Neural cell (in vitro differentiated cells): ENCODE measurements around the gene CBLB. TPM values are rescaled to one million over a fixed set of nuclear protein-coding genes. Genes with fewer than 3 reads are reported as not detected.

Experiments used
- H2AFZ ChIP-seq: fragments of 200-600, 300-800 bp; sonication (generic), shearing (Covaris generic); 2 replicates; pipeline ENCODE4 v1.6.0; 2014; ENCODE audit warnings: low read depth, mild to moderate bottlenecking, antibody characterized with exemption, low read length, moderate library complexity
- H3F3A ChIP-seq: fragments of 200-600 bp; shearing (Covaris generic); 2 replicates; pipeline ENCODE4 v1.6.1; 2016; ENCODE audit warnings: mild to moderate bottlenecking, moderate library complexity, mixed read lengths, antibody characterized with exemption, low read length; ENCODE audit not compliant: insufficient read depth, poor library complexity, severe bottlenecking
- H3K27ac ChIP-seq: fragments of 200-600, 300-800 bp; sonication (generic), shearing (Covaris generic); 2 replicates; pipeline ENCODE4 v1.5.1; 2014; ENCODE audit warnings: mild to moderate bottlenecking, low read length, moderate library complexity
- H3K27me3 ChIP-seq: fragments of 300-800, 200-600 bp; sonication (generic), shearing (Covaris generic); 2 replicates; pipeline ENCODE4 v1.6.0; 2014; ENCODE audit warnings: mild to moderate bottlenecking, low read depth, low read length, moderate library complexity; ENCODE audit not compliant: insufficient read depth
- H3K36me3 ChIP-seq: fragments of 300-800, 200-600 bp; sonication (generic), shearing (Covaris generic); 2 replicates; pipeline ENCODE4 v1.5.1; 2014; ENCODE audit warnings: mild to moderate bottlenecking, antibody characterized with exemption, low read length, moderate library complexity; ENCODE audit not compliant: insufficient read depth
- H3K4me2 ChIP-seq: fragments of 300-800, 200-600 bp; sonication (generic), shearing (Covaris generic); 2 replicates; pipeline ENCODE4 v1.6.0; 2014; ENCODE audit warnings: mild to moderate bottlenecking, low read length
- H3K4me3 ChIP-seq: fragments of 300-800, 200-600 bp; sonication (generic), shearing (Covaris generic); 2 replicates; pipeline ENCODE4 v1.5.1; 2014; ENCODE audit warnings: mild to moderate bottlenecking, low read length, moderate library complexity
- H3K79me2 ChIP-seq: fragments of 200-600 bp; shearing (Covaris generic); replicated peaks from 2 replicates; pipeline ENCODE4 v1.6.0; 2014; ENCODE audit warnings: mild to moderate bottlenecking, low read length, moderate library complexity; ENCODE audit not compliant: insufficient read depth
- H3K9ac ChIP-seq: fragments of 300-800, 200-600 bp; sonication (generic), shearing (Covaris generic); 2 replicates; pipeline ENCODE4 v1.6.1; 2016; ENCODE audit warnings: mild to moderate bottlenecking, low read length, mixed read lengths
- H3K9me2 ChIP-seq: fragments of 200-600 bp; shearing (Covaris generic); 2 replicates; pipeline ENCODE4 v1.6.1; 2016; ENCODE audit warnings: mild to moderate bottlenecking, low read length, mixed read lengths; ENCODE audit not compliant: insufficient read depth
- H3K9me3 ChIP-seq: fragments of 200-600, 300-800 bp; sonication (generic), shearing (Covaris generic); 2 replicates; pipeline ENCODE4 v1.6.1; 2016; ENCODE audit warnings: mild to moderate bottlenecking, mixed run types, low read length, moderate library complexity, mixed read lengths
- H4K20me1 ChIP-seq: fragments of 200-600 bp; shearing (Covaris generic); 2 replicates; pipeline ENCODE4 v1.6.1; 2016; ENCODE audit warnings: mild to moderate bottlenecking, mixed run types; ENCODE audit not compliant: insufficient read depth
- EP300 ChIP-seq: fragments of 450-650 bp; conservative IDR thresholded peaks from 2 replicates; pipeline ENCODE4 v1.6.1; 2014; ENCODE audit warnings: antibody characterized with exemption, mild to moderate bottlenecking, moderate library complexity; ENCODE audit not compliant: poor library complexity, severe bottlenecking
- EZH2 ChIP-seq: fragments of 200-600, 300-800 bp; shearing (Covaris generic), sonication (generic); IDR thresholded peaks from 2 replicates; pipeline ENCODE4 v1.6.1; 2014; ENCODE audit warnings: antibody characterized with exemption, low read length, borderline replicate concordance, mild to moderate bottlenecking; ENCODE audit not compliant: insufficient read depth, poor library complexity, severe bottlenecking
- MXI1 ChIP-seq: fragments of 450-650 bp; conservative IDR thresholded peaks from 2 replicates; pipeline ENCODE4 v1.6.1; 2014; ENCODE audit warnings: antibody characterized with exemption, mild to moderate bottlenecking; ENCODE audit not compliant: poor library complexity, severe bottlenecking
- POLR2AphosphoS5 ChIP-seq: IDR thresholded peaks from 2 replicates; pipeline ENCODE4 v1.6.1; 2012
- RAD21 ChIP-seq: fragments of 450-650 bp; conservative IDR thresholded peaks from 2 replicates; pipeline ENCODE4 v1.6.1; 2014; ENCODE audit warnings: antibody characterized with exemption, mild to moderate bottlenecking, moderate library complexity
- SMC3 ChIP-seq: fragments of 450-650 bp; conservative IDR thresholded peaks from 2 replicates; pipeline ENCODE4 v1.6.1; 2014; ENCODE audit warnings: antibody characterized with exemption, mild to moderate bottlenecking, moderate library complexity; ENCODE audit not compliant: poor library complexity
- TAF1 ChIP-seq: IDR thresholded peaks from 2 replicates; pipeline ENCODE4 v1.6.1; 2012; ENCODE audit warnings: low read depth
- polyA plus RNA-seq: library from polyadenylated mRNA; depleted of rRNA; stranded (reverse); fragments of >200 nt; gene quantifications from 2 replicates; pipeline ENCODE4 v1.2.3, GENCODE V29; 2014
- TF ChIP-seq, protein P1 (sequence below): fragments of 450-650 bp; IDR thresholded peaks from 2 replicates; pipeline ENCODE4 v1.5.1; 2014; ENCODE audit warnings: antibody characterized with exemption, mild to moderate bottlenecking, moderate library complexity; ENCODE audit not compliant: poor library complexity, severe bottlenecking
- TF ChIP-seq, protein P2 (sequence below): IDR thresholded peaks from 2 replicates; pipeline ENCODE4 v1.6.1; 2012; ENCODE audit warnings: borderline replicate concordance

CBLB gene
- polyA plus RNA-seq, 1 donor from 2014 or later, result 36.4 TPM

DNA sequence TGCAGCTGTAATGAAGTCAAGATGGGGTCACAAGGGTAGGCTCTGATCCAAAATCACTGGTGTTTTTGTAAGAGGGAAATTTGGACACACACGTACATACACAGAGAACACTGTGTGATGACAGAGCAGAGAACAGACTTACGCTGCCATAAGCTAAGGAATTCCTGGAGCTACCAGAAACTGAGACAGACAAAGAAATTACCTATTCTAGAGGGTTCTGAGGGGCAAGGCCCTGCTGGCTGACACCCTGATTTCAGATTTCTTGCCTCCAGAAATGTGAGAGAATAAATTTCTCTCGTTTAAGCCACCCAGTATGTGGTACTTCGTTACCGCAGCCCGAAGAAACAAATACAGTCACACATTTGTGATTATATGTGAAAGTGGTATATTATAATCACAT is 24.8 kb downstream of the CBLB start:
- TF ChIP-seq EZH2 (no peak), MXI1 (no peak), RAD21 (no peak), SMC3 (no peak)
- TF ChIP-seq, protein P1, sequence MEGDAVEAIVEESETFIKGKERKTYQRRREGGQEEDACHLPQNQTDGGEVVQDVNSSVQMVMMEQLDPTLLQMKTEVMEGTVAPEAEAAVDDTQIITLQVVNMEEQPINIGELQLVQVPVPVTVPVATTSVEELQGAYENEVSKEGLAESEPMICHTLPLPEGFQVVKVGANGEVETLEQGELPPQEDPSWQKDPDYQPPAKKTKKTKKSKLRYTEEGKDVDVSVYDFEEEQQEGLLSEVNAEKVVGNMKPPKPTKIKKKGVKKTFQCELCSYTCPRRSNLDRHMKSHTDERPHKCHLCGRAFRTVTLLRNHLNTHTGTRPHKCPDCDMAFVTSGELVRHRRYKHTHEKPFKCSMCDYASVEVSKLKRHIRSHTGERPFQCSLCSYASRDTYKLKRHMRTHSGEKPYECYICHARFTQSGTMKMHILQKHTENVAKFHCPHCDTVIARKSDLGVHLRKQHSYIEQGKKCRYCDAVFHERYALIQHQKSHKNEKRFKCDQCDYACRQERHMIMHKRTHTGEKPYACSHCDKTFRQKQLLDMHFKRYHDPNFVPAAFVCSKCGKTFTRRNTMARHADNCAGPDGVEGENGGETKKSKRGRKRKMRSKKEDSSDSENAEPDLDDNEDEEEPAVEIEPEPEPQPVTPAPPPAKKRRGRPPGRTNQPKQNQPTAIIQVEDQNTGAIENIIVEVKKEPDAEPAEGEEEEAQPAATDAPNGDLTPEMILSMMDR, result no peak
- no peaks in the 10 kb centered on the region for H3K9me3 ChIP-seq
- no peak overlapping the region for H3K4me3 ChIP-seq
- H3K27ac ChIP-seq, result no peak overlapping the region
- H3K36me3 ChIP-seq, result peaks cover 6% of the 10 kb centered on the region
- H4K20me1 ChIP-seq, result no peaks in the 10 kb centered on the region
- no peak overlapping the region for H2AFZ ChIP-seq
- no peaks in the 10 kb centered on the region for H3K9me2 ChIP-seq
- H3F3A ChIP-seq, result no peaks in the 10 kb centered on the region
- peaks cover 21% of the 10 kb centered on the region for H3K79me2 ChIP-seq
- no peak overlapping the region for H3K4me2 ChIP-seq
- H3K9ac ChIP-seq, result no peak overlapping the region
- H3K27me3 ChIP-seq, result no peaks in the 10 kb centered on the region

DNA sequence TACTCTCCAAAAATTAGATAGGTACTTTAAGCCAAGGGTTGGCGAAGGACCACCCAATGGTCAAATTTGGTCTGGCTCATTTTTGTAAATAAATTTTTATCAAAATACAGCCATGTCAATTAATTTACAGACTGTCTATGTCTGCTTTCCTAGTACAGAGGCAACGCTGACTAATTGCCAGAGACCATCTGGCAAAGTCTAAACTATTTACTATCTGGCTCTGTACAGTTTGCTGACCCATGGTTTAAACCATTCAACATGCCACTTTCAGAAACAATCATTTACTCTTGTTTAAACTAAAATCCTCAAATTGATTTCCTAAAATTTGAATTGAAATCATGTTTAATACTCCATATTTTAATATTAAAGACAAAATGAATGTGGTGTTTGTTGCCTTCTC is 25.9 kb downstream of the CBLB start:
- H3K9ac ChIP-seq, result no peak overlapping the region
- no peaks in the 10 kb centered on the region for H3K9me2 ChIP-seq
- no peaks in the 10 kb centered on the region for H3K9me3 ChIP-seq
- H3K27me3 ChIP-seq, result no peaks in the 10 kb centered on the region
- peaks cover 6% of the 10 kb centered on the region for H3K36me3 ChIP-seq
- H3K4me3 ChIP-seq, result no peak overlapping the region
- H2AFZ ChIP-seq, result no peak overlapping the region
- H4K20me1 ChIP-seq, result no peaks in the 10 kb centered on the region
- TF ChIP-seq, protein P1, result no peak
- TF ChIP-seq MXI1, result no peak
- TF ChIP-seq TAF1, result no peak
- TF ChIP-seq EZH2, result no peak
- no peak for TF ChIP-seq EP300
- no peak for TF ChIP-seq RAD21
- no peak for TF ChIP-seq POLR2AphosphoS5
- no peaks in the 10 kb centered on the region for H3F3A ChIP-seq
- H3K4me2 ChIP-seq, result no peak overlapping the region
- H3K79me2 ChIP-seq, result peaks cover 15% of the 10 kb centered on the region
- H3K27ac ChIP-seq, result no peak overlapping the region

DNA sequence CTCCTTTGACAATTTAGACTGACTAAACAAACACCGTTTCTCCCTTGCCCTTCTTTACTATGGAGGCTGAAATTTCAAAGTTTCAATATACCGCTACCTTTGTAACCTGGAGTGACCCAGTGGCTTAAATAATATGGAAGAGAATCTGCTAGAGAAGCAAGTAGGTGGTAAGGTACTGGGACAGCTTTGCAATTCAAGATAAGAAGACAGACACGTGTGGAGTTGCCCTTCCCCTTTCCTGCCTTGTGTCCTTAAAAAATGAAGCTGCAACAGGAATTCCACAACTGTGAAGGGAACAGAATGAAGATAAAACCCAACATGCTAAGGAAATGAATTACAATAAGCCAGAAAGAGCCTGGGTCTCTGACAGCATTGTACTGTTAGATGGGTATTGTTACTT is 26.4 kb downstream of the CBLB start:
- Histone ChIP-seq H3K9ac (no peak overlapping the region), H3K4me3 (no peak overlapping the region), H3K36me3 (peaks cover 6% of the 10 kb centered on the region), H3K4me2 (no peak overlapping the region), H3K27ac (no peak overlapping the region), H4K20me1 (no peaks in the 10 kb centered on the region), H3K9me2 (no peaks in the 10 kb centered on the region), H3F3A (no peaks in the 10 kb centered on the region), H3K27me3 (no peaks in the 10 kb centered on the region), H2AFZ (no peak overlapping the region), H3K79me2 (peaks cover 15% of the 10 kb centered on the region), H3K9me3 (no peaks in the 10 kb centered on the region)
- no peak for TF ChIP-seq RAD21
- TF ChIP-seq EP300, result no peak
- TF ChIP-seq MXI1, result no peak
- TF ChIP-seq, protein P1, result no peak
- TF ChIP-seq EZH2, result no peak
- TF ChIP-seq, protein P2, sequence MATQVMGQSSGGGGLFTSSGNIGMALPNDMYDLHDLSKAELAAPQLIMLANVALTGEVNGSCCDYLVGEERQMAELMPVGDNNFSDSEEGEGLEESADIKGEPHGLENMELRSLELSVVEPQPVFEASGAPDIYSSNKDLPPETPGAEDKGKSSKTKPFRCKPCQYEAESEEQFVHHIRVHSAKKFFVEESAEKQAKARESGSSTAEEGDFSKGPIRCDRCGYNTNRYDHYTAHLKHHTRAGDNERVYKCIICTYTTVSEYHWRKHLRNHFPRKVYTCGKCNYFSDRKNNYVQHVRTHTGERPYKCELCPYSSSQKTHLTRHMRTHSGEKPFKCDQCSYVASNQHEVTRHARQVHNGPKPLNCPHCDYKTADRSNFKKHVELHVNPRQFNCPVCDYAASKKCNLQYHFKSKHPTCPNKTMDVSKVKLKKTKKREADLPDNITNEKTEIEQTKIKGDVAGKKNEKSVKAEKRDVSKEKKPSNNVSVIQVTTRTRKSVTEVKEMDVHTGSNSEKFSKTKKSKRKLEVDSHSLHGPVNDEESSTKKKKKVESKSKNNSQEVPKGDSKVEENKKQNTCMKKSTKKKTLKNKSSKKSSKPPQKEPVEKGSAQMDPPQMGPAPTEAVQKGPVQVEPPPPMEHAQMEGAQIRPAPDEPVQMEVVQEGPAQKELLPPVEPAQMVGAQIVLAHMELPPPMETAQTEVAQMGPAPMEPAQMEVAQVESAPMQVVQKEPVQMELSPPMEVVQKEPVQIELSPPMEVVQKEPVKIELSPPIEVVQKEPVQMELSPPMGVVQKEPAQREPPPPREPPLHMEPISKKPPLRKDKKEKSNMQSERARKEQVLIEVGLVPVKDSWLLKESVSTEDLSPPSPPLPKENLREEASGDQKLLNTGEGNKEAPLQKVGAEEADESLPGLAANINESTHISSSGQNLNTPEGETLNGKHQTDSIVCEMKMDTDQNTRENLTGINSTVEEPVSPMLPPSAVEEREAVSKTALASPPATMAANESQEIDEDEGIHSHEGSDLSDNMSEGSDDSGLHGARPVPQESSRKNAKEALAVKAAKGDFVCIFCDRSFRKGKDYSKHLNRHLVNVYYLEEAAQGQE, result no peak
- no peak for TF ChIP-seq TAF1
- no peak for TF ChIP-seq POLR2AphosphoS5
- TF ChIP-seq SMC3, result no peak
